GM19328 (cell line): ENCODE results near the gene NFXL1.

Experiments used
- ATAC-seq: cut with Tn5 transposase; IDR thresholded peaks from one replicate; pipeline ENCODE4 v1.9.1; 2021; ENCODE audit warnings: mild to moderate bottlenecking, moderate library complexity; ENCODE audit not compliant: unreplicated experiment

NFXL1 gene

DNA sequence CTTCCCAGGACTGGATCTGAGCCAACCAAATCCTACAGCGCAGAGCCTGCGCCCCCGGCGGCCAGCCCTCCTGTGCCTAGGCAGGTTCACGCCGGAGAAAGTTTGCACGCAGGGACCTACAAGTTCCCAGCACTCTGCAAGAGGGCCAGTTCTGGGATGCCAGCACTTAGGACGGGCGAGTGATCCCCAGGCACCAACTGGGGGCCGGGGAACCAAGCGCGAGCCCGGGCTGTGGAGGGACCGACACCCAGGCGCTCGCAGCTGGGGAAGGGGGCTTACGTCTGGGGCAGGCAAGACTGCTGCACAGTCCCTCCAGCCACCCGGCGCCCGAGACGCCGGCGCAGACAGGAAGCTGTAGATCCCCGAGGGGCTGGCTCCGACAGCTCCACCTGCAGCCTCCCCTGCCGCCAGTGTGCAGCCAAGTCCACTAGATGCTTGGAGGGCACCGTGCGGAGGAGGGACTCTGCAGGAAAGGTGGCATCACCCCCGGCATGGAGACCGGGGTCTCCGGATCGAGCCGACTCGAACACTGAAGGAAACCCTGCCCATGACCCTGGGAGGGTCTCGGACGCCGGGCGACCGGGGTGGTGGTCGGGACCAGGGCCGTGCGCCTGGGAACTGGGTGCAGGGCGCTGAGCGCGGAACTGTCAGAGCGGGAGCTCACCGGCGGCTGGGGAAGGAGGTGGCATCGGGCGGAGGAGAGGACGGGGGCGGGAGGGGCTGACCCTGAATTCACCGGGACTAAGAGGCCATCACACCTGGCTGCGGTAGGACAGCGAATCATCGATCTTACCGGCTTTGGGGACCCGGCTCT, 77.1 kb downstream of the NFXL1 start:
- peak; percentile 49 for ATAC-seq

DNA sequence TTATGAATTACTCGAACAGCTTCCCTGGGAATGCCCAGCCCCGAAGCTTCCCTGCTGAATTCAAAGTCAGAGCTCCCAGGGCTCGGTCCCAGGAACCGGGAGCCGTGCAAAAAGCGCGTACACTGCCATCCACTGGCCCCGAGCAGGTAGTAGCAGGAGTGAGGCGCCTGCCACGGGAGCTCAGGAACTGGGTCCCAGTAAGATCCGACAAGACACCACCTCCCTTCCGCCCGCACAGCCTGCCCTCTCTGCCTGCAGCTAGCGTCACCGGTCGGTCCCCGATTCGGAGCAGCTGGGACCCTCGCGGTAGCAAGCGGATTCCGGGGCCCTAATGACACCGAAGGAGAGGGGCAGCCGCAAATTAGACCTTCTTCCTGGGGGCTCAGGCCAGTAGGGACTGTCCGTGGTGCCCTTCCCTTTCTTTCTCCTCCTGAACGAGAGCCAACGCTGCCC, 77.7 kb downstream of the NFXL1 start:
- peak; percentile 59 for ATAC-seq

DNA sequence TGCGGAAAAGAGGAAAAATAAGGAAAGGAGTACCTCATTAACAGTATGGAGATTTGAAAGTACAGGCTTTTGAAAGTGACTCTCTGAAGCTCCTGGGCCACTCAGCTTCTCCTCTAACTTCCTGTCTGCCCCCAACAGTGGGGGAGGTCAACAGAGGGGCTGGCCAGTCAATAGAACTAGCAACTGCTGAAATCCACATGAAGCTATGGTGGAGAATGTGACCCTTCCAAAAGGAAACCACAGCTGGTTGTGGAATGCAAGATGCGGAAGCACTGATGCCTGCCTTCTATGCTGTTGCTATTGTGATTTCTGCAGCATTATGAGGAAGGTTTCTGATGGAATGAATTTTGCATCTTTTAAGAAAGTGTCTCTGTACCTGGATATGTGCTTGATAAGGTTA, 78.9 kb downstream of the NFXL1 start:
- no peak for ATAC-seq

DNA sequence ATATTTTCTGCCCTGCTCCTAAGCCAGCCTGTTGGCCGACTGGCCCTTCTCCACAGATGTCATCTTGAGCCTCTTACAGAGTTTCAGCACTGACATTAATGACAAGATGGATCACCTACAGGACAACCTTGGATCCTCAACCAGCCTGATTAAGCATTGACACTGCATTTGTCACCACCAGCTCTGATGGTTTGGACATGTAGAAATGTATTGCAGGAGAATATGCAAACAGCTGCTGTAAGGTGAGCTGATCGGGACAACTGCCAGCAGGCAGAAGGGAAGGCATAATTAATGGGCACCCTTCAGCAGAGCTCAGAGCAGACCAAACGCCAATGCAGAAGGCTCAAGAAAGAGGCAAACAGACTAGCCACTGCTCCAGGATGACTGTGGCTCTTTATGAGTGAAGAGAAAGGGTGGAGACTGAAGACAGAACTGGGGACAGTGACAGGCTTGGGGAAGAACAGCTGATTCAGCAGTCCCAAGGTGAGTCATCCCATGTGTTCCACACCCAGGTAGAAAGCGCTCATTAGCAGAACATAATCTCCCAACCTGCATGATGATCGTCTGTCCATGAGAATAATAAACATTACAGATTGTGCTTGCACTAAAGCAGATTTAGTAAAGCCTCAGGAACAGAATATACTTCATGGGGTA, 83.2 kb downstream of the NFXL1 start:
- no peak for ATAC-seq

DNA sequence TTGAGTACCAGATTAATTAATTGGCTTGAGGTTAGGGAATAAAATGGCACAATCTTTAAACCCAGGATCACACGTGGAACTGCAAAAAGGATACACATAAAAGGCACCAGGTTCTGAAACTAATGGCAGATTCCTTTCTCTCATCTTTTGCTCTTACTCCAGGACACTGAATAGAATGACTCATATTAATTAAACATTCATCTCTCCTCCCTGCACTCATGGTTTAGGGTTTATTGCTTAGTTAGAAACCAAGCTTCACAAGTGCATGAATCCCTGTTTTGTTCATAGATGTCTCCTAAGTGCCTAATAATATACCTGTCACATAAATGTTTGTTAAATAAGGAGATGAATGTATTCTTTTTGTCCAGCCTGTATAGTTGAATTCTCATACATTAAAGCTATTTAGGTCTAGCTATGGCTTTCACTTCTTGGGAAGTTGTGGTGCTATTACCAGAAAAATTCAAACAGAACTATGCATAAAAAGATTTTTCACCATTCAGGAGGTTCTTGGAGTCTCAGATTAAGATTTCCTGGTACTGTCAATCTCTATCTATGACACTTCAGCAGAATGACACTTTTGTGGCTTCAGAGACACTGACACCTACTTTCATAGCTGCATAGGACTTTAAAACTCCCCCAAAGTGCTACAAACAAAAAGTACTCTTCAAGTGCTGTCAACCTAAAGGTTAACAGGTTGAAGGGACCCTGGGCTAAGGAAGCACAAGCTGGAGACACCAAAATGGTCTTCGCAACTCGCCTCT, 83.9 kb downstream of the NFXL1 start:
- no peak for ATAC-seq

DNA sequence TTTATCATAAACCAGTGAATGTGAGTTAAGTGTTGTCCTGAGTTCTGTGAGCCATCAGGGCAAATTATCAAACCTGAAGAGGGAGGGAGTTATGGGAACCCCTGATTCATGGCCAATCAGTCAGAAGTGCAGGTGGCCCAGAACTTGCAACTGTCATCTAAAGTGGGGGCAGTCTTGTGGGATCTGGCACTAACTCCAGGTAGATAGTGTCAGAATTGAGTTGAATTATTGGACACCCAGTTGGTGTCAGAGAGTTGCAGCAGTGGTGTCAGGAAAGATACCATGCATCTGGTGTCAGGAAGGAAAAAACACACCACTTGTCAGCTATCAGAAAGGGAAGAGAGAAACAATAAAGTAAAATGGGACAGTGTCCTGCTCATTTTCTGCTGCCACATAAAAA, 84.9 kb downstream of the NFXL1 start:
- ATAC-seq: no peak

DNA sequence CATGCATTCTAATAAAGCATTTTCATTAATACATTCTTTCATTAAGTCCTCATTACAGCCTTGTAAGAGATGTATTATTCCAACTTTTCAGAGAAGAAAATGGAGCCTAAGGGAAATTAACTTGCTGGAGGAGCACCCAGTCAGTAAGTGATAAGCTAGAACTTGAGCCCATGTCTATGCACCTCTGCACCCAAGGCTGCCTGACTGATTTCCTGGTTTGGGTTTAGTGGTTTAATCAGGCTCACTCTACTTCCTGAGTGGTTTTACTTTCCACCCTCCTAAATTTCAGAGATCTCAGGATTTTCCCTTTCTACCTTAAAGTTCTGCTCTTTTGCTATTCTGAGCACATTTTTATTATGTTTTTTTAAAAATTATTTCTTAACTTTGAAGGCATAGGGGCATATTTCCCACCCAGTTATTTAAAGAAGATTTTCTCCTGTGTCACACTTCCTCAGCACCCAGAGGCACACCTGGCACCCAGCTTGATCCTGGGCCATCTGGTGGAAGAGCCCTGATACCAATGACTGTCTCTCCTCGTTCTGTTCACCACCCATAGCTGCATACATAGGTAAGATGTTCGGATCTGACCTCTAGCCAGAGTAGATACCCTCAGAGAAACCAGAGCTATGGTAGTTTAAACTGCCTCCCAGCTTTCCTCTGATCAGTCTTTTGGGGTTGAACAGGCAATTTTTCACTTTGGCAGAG, 86.9 kb downstream of the NFXL1 start:
- ATAC-seq: no peak

DNA sequence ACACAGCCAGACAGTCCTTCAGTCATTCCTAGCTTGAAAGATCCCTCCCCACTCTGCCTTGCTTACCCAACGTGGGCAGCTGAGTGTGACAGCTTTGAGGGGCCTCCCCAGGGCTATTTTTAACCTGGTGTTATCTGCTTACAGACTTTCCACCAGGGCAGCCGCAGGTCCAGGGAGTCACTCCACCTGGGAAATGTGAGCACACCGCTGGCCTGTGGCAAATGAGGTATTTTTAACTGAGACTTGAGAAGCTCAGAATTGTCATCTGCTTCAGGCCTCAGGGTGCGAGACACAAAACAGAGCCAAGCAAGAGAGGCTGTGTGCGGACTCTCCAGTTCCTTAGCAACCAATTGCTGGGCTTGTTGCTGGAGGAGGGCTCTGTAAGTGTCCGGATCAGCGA, 89.5 kb downstream of the NFXL1 start:
- no peak for ATAC-seq

DNA sequence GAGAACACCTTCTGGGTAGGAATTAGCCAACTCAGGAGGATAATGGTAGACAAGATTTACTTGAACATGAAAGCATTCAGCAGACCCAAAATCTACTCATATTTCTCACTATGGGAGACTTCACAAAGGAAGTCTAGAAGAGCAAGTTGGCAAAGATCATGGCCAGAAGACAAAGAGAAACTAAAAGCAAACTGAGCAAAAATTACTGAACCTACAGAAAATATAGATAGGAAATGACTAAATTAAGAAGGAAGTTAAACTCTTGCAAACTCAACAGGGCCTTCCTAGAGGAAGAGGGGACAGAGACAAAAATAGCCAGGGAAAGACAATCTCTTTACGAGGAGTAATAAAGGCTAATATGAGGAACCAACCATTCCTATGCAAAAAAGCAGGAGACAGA, 95.2 kb downstream of the NFXL1 start:
- ATAC-seq: no peak

DNA sequence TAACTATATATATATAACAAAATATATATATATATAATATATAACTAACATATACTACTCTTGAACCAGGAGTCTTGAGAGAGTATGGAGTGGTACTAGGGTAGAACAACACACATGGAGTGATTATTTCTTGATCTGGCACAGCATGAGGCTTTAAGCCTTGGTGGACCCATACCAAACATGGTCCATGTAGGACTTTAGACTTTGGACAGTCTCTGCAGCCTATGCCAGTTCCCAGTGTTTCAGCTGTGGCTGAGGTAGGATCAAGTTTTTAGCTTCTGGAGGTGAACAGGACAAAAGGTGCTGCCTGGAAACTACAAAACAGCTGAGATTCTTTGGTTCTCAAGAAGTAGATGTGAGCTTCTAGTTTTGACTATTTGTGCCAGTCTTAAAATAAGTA, 97.1 kb downstream of the NFXL1 start:
- no peak for ATAC-seq

DNA sequence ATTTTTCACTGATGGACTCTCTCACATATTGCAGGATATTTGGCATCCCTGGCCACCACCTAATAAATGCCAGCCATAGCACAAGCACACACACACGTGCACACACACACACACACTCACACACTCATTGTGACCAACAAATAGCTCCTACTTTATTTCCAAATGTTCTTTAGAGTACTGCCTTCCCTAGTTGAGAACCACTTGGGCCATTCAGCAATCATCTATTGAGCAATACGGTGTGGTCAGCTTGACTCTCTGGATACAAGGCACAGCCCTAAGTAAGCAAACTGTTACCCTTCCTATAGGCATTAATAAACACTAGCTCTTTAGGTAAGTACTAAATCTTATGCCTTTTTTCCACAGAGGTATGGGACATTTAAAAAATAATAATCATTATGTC, 97.6 kb downstream of the NFXL1 start:
- no peak for ATAC-seq

DNA sequence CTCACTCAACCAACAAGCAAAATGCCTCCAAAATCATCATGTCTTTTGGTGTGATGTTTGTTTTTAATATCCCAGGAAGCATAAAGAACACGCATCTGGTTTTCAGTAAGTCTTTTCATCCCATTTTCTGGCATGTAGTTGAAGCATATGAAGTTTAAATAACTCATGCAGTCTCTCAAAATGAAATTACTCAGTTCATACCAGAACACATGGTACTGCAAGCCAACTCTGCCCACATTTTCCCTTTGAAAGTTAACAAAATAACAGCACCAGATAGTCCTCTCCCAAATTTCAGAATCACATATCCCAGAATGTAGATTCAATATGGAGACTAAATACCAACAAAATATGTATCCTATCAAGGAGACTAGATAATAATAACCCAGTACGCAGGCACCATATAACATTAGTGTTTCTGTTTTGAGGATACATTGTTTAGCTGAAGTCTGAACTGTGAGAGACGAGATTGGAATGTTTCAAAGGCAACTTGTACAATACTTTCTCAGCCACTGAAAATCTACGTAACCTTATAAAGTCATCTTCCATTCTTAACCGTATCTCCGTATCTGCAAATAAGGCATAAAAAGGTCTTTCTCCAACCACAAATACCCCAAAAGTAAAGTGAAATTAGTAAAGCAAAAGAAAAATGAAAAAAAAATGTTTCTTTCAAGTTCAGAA, 99.6 kb downstream of the NFXL1 start:
- no peak for ATAC-seq

DNA sequence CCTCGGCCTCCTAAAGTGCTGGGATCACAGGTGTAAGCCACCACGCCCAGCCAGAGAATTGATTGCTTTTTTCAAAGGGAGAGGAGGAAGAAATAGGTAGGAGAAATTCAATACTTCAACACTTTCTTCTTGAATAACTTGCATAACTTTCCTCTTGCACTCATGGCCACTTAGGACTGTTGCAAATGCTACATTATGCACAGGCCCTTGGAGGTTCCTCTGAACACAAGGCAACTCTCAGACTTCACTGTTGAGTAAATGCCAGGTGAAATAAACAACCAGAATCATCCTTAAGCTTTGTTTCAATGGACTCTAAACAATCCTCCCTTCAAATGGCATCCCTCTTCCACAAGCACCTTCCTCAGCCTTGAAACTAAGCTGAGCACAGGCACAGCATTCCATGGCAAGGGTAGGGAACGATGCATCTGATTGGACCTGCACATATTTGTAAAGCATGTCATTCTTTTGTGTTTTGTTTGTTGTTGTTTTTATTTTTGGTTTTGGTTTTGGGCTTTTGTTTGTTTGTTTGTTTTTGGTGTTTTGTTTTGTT, 104.7 kb downstream of the NFXL1 start:
- ATAC-seq: no peak

DNA sequence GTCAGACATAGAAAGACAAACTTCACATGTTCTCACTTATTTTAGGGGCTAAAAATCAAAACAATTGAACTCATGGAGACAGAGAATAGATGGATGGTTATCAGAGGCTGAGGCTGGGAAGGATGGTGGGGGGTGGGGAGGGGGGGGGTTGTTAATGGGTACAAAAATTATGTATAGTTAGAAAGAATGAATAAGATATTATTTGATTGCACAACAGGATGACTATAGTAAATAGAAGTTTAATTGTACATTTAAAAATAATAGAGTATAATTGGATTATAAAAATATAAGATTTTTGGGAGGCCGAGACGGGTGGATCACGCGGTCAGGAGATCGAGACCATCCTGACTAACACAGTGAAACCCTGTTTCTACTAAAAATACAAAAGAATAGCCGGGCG, 109.8 kb downstream of the NFXL1 start:
- ATAC-seq: no peak

DNA sequence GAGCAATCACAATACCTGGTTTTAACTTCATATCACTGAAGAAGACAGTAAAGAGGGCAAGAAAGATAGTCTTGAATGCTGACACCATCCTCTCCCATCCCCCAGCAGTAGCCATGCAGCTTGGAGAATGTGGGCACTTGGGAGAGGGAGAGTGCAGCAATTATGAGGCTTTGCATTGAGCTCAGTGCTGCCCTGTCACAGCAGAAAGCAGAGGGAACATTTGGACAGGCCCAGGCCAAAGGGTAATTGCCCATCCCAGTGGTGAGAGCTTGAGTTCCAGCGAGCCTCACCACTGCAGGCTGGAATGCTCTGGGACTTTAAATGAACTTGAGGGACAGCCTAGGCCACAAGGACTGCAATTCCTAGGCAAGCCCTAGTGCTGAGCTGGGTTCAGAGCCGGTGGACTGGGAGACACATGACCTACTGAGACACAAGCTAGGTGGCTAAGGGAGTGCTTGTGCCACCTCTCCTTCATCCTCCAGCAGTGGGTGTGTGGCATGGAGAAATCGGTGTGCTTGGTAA, 112.8 kb downstream of the NFXL1 start:
- ATAC-seq: no peak

DNA sequence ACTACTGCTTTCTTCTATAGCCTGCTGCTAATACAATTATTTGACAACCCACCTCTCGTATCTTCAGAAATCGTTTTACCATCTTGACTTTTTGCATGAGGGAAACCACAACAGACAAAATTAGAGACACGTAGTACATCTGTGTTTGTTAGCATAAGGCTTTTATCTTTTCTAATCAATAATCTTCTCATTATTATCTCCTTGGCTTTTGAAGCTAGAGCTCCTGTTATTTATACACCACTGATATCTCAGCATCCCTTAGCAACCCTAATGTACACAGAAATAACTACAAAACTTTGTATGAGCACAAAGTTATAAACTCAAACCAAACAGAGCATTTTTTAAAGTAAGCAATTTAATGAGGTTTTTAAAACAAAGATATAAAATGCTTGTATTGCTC, 116.2 kb downstream of the NFXL1 start:
- no peak for ATAC-seq
